Activated T-helper 2 cell treated with anti-CD3 and anti-CD28 coated beads, Interferon-gamma antibody, Interleukin-2, Interleukin-4, amounts not matched to agents 10 μg/mL and 5 μg/mL and 100 μg/mL, durations not matched to agents 14 hours and 24 hours and 36 hours (primary cell): ENCODE measurements around the gene ZDHHC9. TPM values are rescaled to one million over a fixed set of nuclear protein-coding genes. Genes with fewer than 3 reads are reported as not detected.

Experiments used
- DNase-seq: peaks from one replicate; pipeline ENCODE4 v3.0.0; 2021; ENCODE audit warnings: low spot score
- H3K27ac Mint-ChIP-seq: one replicate; pipeline ENCODE4 v1.8.0; 2021; ENCODE audit warnings: mixed read lengths
- H3K27me3 Mint-ChIP-seq: one replicate; pipeline ENCODE4 v1.8.0; 2021; ENCODE audit warnings: low read depth, mixed read lengths
- H3K36me3 Mint-ChIP-seq: one replicate; pipeline ENCODE4 v1.8.0; 2021; ENCODE audit warnings: low read depth, mixed read lengths
- H3K4me1 Mint-ChIP-seq: one replicate; pipeline ENCODE4 v1.8.0; 2021; ENCODE audit warnings: low read depth, mixed read lengths
- H3K4me3 Mint-ChIP-seq: one replicate; pipeline ENCODE4 v1.8.0; 2021; ENCODE audit warnings: low read depth, mild to moderate bottlenecking, moderate library complexity, mixed read lengths
- H3K9me3 Mint-ChIP-seq: one replicate; pipeline ENCODE4 v1.8.0; 2021; ENCODE audit warnings: mixed read lengths
- intact Hi-C: fragments of 100-400 bp; cut with micrococcal nuclease; formaldehyde crosslinking; loops from one replicate; pipeline ENCODE4 v1.15.1; 2023
- total RNA-seq: library from RNA; stranded (reverse); gene quantifications from 2 replicates; pipeline ENCODE4 v1.2.3, GENCODE V29; 2022

The ZDHHC9 gene
- total RNA-seq, 1 donor from 2014 or later, result 13.0 TPM

GRCh38 chrX:129836827-129837226, 6.9 kb downstream of the ZDHHC9 start:
- Mint-ChIP-seq H3K36me3 (peaks cover 22% of the 10 kb centered on the region), H3K9me3 (no peaks in the 10 kb centered on the region), H3K27ac (no peak overlapping the region), H3K27me3 (no peaks in the 10 kb centered on the region), H3K4me3 (no peak overlapping the region), H3K4me1 (peaks cover 5% of the 10 kb centered on the region)
- intact Hi-C loops, result loop anchor here (10.0 kb wide), 1 partner anchor 88 kb away; no protein-coding TSS in a partner anchor
- DNase-seq, result no peak

- no peaks in the 10 kb centered on the region for H3K9me3 Mint-ChIP-seq
- no peaks in the 10 kb centered on the region for H3K27me3 Mint-ChIP-seq
- H3K4me1 Mint-ChIP-seq, result no peaks in the 10 kb centered on the region
- H3K36me3 Mint-ChIP-seq, result peaks cover 10% of the 10 kb centered on the region
- H3K27ac Mint-ChIP-seq, result no peak overlapping the region
- intact Hi-C loops, result loop anchor here (10.0 kb wide), 1 partner anchor 91 kb away; no protein-coding TSS in a partner anchor
- no peak overlapping the region for H3K4me3 Mint-ChIP-seq
- DNase-seq, result no peak
These were observed 10.3 kb downstream of the ZDHHC9 start for GRCh38 chrX:129833153-129833990.

GRCh38 chrX:129831091-129831885, 12.4 kb downstream of the ZDHHC9 start:
- Mint-ChIP-seq H3K9me3 (no peaks in the 10 kb centered on the region), H3K36me3 (peaks cover 9% of the 10 kb centered on the region), H3K4me3 (no peak overlapping the region), H3K4me1 (peaks cover under 1% of the 10 kb centered on the region), H3K27me3 (no peaks in the 10 kb centered on the region), H3K27ac (no peak overlapping the region)
- intact Hi-C loops, result loop anchor here (10.0 kb wide), 1 partner anchor 94 kb away; no protein-coding TSS in a partner anchor
- no peak for DNase-seq

DNA sequence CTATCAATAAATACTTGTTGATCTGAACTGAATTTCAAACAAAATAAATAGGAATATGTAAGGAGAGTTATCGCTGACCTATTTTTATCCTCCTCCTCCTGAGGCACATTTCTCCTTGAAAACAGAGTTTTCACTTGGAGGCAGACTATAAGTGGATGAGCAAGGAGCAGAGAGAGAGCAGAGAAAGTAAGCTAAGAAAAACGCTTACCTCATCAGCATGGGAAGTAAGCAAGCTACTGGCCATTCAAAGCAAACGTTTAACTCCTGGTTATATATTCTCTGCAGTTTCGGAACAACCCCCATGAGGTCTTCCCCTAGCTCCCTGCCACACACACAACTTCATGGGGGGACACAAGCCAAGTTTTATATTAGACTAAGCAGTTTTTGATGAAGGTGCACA, 13.2 kb downstream of the ZDHHC9 start:
- no peak overlapping the region for H3K4me3 Mint-ChIP-seq
- peaks cover 7% of the 10 kb centered on the region for H3K4me1 Mint-ChIP-seq
- H3K27ac Mint-ChIP-seq, result no peak overlapping the region
- peaks cover 16% of the 10 kb centered on the region for H3K36me3 Mint-ChIP-seq
- DNase-seq, result no peak
- intact Hi-C loops, result loop anchor here (10.0 kb wide), 1 partner anchor 94 kb away; no protein-coding TSS in a partner anchor
- H3K27me3 Mint-ChIP-seq, result no peaks in the 10 kb centered on the region
- no peaks in the 10 kb centered on the region for H3K9me3 Mint-ChIP-seq

DNA sequence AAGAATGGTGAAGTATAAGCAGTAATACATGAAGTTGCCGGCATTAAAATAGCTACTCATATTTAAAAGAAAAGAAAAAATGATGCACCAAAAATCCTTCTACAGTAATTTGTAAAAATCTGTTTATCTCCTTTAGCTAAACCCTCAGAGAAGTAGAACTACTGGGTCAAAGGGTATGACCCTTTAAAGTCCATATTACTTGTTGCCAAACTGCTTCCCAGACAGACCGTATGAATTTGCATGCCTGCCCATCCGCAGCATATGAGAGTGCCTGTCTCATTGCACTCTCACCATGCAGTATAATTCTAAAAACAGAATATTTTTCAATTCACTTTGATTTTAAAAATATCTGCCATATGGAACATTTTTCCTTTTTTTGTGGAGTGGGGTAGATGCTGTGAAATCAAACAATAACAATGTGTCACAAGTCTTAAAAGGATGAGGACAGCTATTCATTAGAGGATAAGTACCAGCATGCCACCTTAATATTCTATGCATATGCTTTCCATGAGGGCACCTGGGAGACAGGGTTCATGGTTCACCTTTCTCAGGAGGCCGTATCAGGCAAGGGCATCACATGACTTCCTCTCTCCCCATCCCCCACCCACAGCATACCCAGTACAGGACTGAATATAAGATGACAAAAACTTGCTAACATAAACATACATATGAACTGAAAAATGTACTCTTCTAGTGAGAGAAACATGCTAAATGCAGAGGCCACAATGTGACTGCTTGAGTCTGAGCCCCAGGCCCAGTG, 17.8 kb downstream of the ZDHHC9 start:
- H3K36me3 Mint-ChIP-seq, result peaks cover 26% of the 10 kb centered on the region
- H3K27ac Mint-ChIP-seq, result no peak overlapping the region
- H3K4me1 Mint-ChIP-seq, result peaks cover 14% of the 10 kb centered on the region
- intact Hi-C loops, result loop anchor here (10.0 kb wide), 1 partner anchor 221 kb away; no protein-coding TSS in a partner anchor
- no peak overlapping the region for H3K4me3 Mint-ChIP-seq
- no peaks in the 10 kb centered on the region for H3K9me3 Mint-ChIP-seq
- no peaks in the 10 kb centered on the region for H3K27me3 Mint-ChIP-seq
- DNase-seq, result no peak

DNA sequence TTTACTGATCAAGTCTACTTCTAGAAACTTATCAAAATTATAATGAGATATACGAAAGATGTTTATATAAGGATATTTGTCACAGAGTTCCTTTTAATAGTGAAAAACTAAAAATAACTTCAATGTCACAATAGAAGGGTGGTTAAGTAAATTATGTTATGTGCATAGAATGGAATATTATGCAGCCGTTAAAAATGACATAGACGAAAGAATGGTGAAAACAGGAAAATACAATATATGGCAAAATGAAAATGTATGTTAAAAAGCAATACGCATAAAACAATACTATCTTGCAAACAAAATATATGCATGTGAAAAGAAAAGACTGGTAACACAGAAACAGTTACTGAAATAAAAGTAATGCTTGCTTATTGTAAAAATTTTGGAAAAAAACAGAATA, 19.1 kb downstream of the ZDHHC9 start:
- no peak overlapping the region for H3K4me3 Mint-ChIP-seq
- H3K9me3 Mint-ChIP-seq, result no peaks in the 10 kb centered on the region
- intact Hi-C loops, result loop anchor here (10.0 kb wide), 1 partner anchor 220 kb away; no protein-coding TSS in a partner anchor
- H3K36me3 Mint-ChIP-seq, result peaks cover 27% of the 10 kb centered on the region
- H3K27ac Mint-ChIP-seq, result no peak overlapping the region
- no peak for DNase-seq
- H3K27me3 Mint-ChIP-seq, result no peaks in the 10 kb centered on the region
- peaks cover 14% of the 10 kb centered on the region for H3K4me1 Mint-ChIP-seq

- Mint-ChIP-seq H3K4me3 (no peak overlapping the region), H3K27ac (peak overlapping the region; percentile 81), H3K36me3 (peaks cover 24% of the 10 kb centered on the region), H3K9me3 (no peaks in the 10 kb centered on the region), H3K4me1 (peaks cover 14% of the 10 kb centered on the region), H3K27me3 (no peaks in the 10 kb centered on the region)
- no peak for DNase-seq
- intact Hi-C loops, result loop anchor here (1.0 to 10.0 kb wide), 4 partner anchors 64 to 219 kb away; no protein-coding TSS in a partner anchor
These were observed 20.2 kb downstream of the ZDHHC9 start for GRCh38 chrX:129823522-129823921.

GRCh38 chrX:129823115-129823514, 20.6 kb downstream of the ZDHHC9 start:
- peaks cover 23% of the 10 kb centered on the region for H3K36me3 Mint-ChIP-seq
- no peak overlapping the region for H3K4me3 Mint-ChIP-seq
- H3K4me1 Mint-ChIP-seq, result peaks cover 14% of the 10 kb centered on the region
- H3K9me3 Mint-ChIP-seq, result no peaks in the 10 kb centered on the region
- H3K27me3 Mint-ChIP-seq, result no peaks in the 10 kb centered on the region
- DNase-seq, result no peak
- H3K27ac Mint-ChIP-seq, result peak overlapping the region; percentile 81
- intact Hi-C loops, result loop anchor here (1.0 to 10.0 kb wide), 4 partner anchors 64 to 218 kb away; no protein-coding TSS in a partner anchor

GRCh38 chrX:129818123-129818522, 25.6 kb downstream of the ZDHHC9 start:
- Mint-ChIP-seq H3K4me3 (no peak overlapping the region), H3K27ac (no peak overlapping the region), H3K9me3 (no peaks in the 10 kb centered on the region), H3K36me3 (peaks cover 22% of the 10 kb centered on the region), H3K27me3 (no peaks in the 10 kb centered on the region), H3K4me1 (peaks cover 1% of the 10 kb centered on the region)
- intact Hi-C loops, result no loop called here
- no peak for DNase-seq

GRCh38 chrX:129813662-129814368, 29.9 kb downstream of the ZDHHC9 start:
- Mint-ChIP-seq H3K4me1 (peaks cover 10% of the 10 kb centered on the region), H3K36me3 (peaks cover 34% of the 10 kb centered on the region), H3K4me3 (no peak overlapping the region), H3K9me3 (no peaks in the 10 kb centered on the region), H3K27ac (no peak overlapping the region), H3K27me3 (no peaks in the 10 kb centered on the region)
- DNase-seq, result no peak
- intact Hi-C loops, result no loop called here

GRCh38 chrX:129808829-129809796, 34.6 kb downstream of the ZDHHC9 start:
- Mint-ChIP-seq H3K27me3 (no peaks in the 10 kb centered on the region), H3K4me3 (no peak overlapping the region), H3K36me3 (peaks cover 39% of the 10 kb centered on the region), H3K4me1 (peaks cover 18% of the 10 kb centered on the region), H3K27ac (peak overlapping the region; percentile 52), H3K9me3 (no peaks in the 10 kb centered on the region)
- no peak for DNase-seq
- intact Hi-C loops, result loop anchor here (1.0 kb wide), 1 partner anchor 34 kb away; the partner anchor contains the start of gene ZDHHC9
